HG03066 (cell line): Measurements from ENCODE around the gene ALG8.
A peak's percentile ranks its signal among the peaks of the same experiment; 100 is the strongest.
"Not testable (repeated sequence)": the region's sequence is repeated elsewhere in the genome, so short reads cannot be mapped to it uniquely, and the experiment has no call there.

Experiments used
- ATAC-seq: cut with Tn5 transposase; IDR thresholded peaks from one replicate; pipeline ENCODE4 v1.9.1; 2021; ENCODE audit warnings: low read depth; ENCODE audit not compliant: unreplicated experiment

Gene ALG8

GRCh38 chr11:78109081-78110015 lies 30.1 kb downstream of the ALG8 start:
- no peak for ATAC-seq

DNA sequence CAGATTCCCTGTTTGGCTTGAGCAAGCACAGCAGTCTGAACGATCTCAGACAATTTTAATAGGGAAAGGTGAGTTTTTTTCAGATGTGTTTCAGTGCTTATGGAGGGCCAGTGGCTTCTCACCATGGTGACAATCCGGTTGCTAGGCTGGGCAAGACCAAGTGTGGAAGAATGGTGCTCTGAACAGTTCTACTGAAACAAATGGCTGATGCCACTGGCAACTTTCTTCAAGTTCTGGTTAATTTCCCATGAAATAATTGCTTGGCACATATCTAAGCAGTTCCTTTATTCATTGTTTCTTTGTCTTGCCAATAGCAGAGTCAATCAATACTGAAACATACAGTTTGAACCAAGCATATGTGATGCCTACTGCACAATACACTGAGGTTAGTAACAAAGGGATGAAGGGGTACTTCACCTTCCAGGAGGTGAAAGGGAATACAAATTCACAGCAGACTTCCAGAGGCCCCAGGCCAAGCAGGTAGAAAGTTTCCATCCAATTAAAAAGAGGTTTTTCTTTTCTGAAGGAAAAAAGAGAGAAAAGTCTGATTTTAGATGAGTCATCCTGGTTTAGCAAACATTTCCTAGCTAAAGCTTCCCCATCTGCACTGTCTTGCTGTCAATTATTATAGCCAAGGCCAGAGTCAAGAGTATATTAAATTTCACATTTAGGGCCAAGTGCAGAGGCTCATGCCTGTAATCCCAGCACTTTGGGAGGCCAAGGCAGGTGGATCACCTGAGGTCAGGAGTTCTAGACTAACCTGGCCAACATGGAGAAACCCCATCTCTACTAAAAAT lies 38.6 kb downstream of the ALG8 start:
- no peak for ATAC-seq

DNA sequence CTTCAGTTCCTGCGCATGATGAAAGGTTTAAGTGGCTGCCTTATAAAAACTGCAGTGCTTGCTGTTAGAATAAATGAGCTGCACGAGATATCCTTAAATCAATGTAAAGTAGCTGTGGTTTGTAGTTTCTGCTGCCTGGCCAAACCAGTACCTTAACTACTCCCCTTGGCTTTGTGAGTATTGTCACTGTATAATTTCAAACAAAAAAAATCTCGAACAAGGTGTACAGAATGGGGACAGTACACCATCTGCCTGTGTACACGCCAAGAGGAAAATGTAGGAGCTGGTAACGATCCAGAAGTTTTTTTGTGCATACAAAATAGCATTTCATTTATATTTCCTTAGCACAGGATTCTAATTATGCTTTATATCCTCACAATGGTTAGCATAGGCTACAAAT lies 39.2 kb downstream of the ALG8 start:
- ATAC-seq = no peak

DNA sequence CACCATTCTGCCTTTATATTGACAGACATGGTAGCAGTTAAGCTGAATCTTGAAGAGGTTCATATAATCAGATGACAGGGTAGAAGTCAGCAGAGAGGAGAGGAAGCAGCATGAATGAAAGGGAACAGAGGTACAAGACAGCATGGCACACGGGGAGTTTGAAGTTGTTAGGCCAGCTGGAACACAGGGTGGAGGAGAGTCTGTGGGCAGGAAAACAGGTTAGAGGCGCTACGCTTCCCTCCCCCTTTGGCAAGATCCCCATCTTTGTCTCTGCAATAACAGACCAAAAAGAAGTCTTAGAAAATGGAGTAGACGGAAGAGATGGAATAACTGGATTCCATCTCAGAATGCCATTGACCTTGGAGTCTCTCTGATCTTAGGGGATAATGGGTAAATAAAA lies 39.8 kb downstream of the ALG8 start:
- no peak for ATAC-seq

- ATAC-seq = no peak
These were observed 41.6 kb downstream of the ALG8 start for GRCh38 chr11:78097666-78098385.

GRCh38 chr11:78094250-78094649 lies 45.2 kb downstream of the ALG8 start:
- no peak for ATAC-seq

DNA sequence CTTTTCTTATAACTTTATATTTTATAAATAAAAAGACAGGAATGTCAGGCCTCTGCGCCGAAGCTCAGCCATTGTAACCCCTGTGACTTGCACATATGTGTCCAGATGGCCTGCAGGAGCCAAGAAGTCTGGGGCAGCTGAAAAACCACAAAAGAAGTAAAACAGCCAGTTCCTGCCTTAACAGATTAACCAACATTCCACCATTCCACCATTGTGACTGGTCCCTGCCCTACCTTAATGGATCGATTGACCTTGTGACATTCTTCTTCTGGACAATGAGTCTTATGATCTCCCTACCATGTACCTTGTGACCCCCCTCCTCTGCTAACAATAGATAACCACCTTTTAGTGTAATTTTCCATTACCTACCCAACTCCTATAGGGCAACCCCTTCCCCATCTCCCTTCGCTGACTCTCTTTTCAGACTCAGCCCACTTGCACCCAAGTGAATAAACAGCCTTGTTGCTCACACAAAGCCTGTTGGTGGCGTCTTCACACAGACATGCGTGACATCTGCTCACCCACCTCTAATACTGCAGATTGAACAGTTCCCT lies 52.8 kb downstream of the ALG8 start:
- not testable (repeated sequence) for ATAC-seq

DNA sequence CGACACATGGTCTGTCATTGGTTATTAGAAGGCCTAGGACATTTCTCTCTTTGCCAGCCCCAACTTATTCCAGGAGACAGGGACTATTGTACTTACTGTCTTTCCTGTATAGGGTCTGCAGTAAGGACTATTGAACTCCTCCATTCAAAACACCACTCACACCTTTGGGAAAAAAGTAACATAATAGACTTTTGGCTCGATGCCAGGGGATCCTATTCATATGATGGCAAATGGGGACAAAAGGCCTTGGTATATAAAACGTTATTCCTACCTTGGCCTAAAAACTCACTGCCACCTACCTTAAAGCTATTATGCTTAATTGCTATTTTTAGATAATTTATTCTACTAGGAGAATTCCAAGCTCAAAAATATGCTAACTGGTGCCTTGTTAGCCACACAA lies 53.5 kb downstream of the ALG8 start:
- ATAC-seq = no peak

DNA sequence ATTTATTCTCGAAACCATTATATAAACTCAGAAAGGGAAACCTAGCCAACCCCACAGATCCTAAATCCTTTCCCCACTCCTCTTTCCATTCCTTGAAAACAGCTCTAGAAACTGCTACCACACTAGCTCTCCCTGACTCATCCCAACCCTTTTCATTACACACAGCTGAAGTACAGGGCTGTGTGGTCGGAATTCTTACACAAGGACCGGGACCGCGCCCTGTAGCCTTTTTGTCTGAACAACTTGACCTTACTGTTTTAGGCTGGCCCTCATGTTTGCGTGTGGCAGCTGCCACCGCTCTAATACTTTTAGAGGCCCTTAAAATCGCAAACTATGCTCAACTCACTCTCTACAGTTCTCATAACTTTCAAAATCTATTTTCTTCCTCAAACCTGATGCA lies 54.9 kb downstream of the ALG8 start:
- not testable (repeated sequence) for ATAC-seq

- ATAC-seq = no peak
These were observed 56.4 kb downstream of the ALG8 start for GRCh38 chr11:78083021-78083420.

DNA sequence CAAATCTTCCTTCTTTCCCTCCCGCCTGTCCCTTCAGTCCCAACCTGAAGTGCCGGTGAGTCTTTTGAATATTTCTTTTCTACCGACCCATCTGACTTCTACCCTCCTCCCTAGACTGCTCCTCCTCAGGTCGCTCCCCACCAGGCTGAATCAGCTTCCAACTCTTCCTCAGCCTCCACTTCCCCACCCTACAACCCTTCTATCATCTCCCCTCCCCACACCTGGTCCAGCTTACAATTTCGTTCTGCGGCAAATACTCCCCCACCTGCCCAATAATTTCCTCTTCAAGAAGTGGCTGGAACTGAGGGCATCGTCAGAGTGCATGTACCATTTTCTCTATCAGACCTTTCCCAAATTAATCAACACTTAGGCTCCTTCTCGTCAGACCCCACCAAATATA lies 57.3 kb downstream of the ALG8 start:
- ATAC-seq = no peak

DNA sequence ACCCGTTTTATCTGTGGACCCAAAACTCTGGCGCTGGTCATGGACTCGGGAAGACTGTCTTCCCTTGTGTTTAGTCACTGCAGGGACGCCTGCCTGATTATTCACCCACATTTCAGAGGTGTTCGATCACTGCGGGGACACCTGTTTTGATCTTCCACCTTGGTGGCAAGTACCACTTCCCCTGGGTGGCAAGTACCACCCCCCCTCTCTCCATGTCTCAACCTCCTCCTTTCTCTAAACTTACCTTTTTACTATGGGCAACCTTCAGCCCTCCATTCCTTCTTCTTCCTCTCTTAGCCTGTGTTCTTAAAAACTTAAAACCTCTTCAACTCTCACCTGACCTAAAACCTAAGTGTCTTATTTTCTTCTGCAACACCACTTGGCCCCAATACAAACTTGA lies 57.8 kb downstream of the ALG8 start:
- no peak for ATAC-seq

DNA sequence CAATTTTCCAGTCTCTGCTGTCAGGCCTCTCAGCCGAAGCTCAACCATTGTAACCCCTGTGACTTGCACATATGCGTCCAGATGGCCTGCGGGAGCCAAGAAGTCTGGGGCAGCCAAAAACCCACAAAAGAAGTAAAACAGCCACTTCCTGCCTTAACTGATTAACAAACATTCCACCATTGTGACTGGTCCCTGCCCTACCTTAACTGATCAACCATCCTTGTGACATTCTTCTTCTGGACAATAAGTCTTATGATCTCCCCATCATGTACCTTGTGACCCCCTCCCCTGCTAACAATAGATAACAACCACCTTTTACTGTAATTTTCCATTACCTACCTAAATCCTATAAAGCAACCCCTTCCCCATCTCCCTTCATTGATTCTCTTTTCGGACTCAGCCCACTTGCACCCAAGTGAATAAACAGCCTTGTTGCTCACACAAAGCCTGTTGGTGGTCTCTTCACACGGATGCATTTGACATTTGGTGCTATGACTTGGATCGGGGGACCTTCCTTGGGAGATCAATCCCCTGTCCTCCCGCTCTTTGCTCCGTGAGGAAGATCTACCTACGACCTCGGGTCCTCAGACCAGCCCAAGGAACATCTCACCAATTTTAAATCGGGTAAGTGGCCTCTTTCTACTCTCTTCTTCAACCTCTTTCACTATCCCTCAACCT lies 58.5 kb downstream of the ALG8 start:
- no peak for ATAC-seq

- no peak for ATAC-seq
These were observed 59.2 kb downstream of the ALG8 start for GRCh38 chr11:78080084-78080817.

DNA sequence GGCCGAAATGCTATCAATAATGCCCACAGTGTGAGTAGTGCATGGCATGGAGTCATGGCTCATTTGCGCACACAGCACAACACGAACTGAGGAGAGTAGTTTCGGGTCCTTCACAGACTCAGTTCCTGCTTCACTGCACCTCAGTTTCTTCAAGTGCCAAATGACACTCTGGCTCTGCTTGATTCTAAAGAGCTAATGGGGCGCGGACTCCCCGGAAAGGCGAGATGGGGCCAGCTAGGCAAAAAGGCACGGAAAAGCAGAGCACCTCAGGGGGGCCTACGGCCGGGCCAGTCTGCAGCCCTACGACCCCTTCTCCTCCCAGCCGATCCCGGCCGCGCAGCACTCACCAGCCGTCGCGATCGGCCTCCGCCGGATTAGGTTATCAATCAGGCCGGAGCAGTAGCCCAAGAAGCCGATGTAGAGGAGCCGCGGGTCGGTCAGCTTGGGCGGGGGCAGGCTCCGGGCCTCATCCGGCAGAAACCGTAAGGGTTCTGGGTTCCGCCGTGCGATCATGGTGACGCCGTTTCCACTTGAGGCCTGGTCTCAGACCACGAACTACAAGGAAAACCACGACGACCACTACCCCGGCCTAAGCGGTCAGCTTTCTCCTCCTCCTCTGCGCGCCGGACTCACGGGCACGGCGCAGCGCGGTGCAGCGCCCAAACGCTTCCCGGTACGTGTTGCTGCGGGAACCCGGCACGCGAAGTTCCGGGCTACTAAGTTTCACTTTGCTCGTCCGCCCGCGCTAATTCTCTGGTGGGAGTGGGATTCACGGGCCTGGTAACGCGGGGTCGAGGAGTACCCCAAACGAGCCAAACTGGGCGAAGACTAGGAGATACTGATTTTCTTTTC lies 60.0 kb downstream of the ALG8 start, which contains the start of gene NDUFC2:
NDUFC2 (minus strand) TSS at position 631 of the 852 bp plus-strand sequence; CDS start at position 513, 118 bp downstream.
- peak; percentile 87 for ATAC-seq

GRCh38 chr11:78078218-78079167 lies 60.9 kb downstream of the ALG8 start:
- ATAC-seq = no peak

DNA sequence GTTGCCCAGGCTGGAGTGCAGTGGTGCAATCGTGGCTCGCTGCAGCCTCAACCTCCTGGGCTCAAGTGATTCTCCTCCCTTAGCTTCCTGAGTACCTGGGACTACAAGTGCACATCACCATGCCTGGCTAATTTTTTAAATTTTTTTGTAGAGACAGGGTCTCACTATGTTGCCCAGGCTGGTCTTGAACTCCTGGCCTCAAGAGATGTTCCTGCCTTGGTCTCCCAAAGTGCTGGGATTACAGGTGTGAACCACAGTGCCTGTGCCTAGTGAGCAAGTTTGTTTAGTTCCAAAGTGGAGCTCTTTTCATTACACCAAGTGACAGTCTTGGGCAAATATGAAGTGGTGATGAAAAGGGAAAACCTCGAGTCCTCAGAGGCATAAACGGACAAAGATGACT lies 61.8 kb downstream of the ALG8 start:
- not testable (repeated sequence) for ATAC-seq
